NCI-H2081 (cell line): ENCODE data around the gene CRAMP1.

ENCODE experiments used
- DNase-seq, 2 experiments: peaks; one replicate each; lab custom pipeline; 2025; lab: John Stamatoyannopoulos, UW

Gene CRAMP1

GRCh38 chr16:1596516-1596915 lies 15.6 kb upstream of the CRAMP1 start:
- DNase-seq = no peak

- DNase-seq = no peak
These were observed 15.0 kb upstream of the CRAMP1 start for GRCh38 chr16:1597154-1597553.

GRCh38 chr16:1601031-1601430 lies 11.1 kb upstream of the CRAMP1 start:
- no peak for DNase-seq

GRCh38 chr16:1601489-1601888 lies 10.7 kb upstream of the CRAMP1 start:
- no peak for DNase-seq

GRCh38 chr16:1602285-1602684 lies 9.9 kb upstream of the CRAMP1 start:
- DNase-seq = no peak

- no peak for DNase-seq
These were observed 5.4 kb upstream of the CRAMP1 start for GRCh38 chr16:1606774-1607173.

- no peak for DNase-seq
These were observed 4.2 kb upstream of the CRAMP1 start for GRCh38 chr16:1607971-1608370.

GRCh38 chr16:1610071-1610898 lies 1.9 kb upstream of the CRAMP1 start:
- peak; percentile 85 to 86 for DNase-seq

- DNase-seq = no peak
These were observed 1.1 kb upstream of the CRAMP1 start for GRCh38 chr16:1610899-1611632.

- no peak for DNase-seq
These were observed 1.1 kb downstream of the CRAMP1 start for GRCh38 chr16:1613211-1613622.

GRCh38 chr16:1613728-1614455 lies 1.7 kb downstream of the CRAMP1 start:
- no peak for DNase-seq

GRCh38 chr16:1614456-1615102 lies 2.4 kb downstream of the CRAMP1 start:
- peak in 1 of 2 experiments; percentile 10 for DNase-seq

- no peak for DNase-seq
These were observed 3.6 kb downstream of the CRAMP1 start for GRCh38 chr16:1615761-1616160.

GRCh38 chr16:1619976-1620375 lies 7.8 kb downstream of the CRAMP1 start:
- no peak for DNase-seq

GRCh38 chr16:1620391-1620790 lies 8.2 kb downstream of the CRAMP1 start:
- DNase-seq = no peak

- DNase-seq = no peak
These were observed 9.7 kb downstream of the CRAMP1 start for GRCh38 chr16:1621851-1622250.

GRCh38 chr16:1626327-1626726 lies 14.2 kb downstream of the CRAMP1 start:
- no peak for DNase-seq

GRCh38 chr16:1626776-1627175 lies 14.6 kb downstream of the CRAMP1 start:
- no peak for DNase-seq

GRCh38 chr16:1630450-1631213 lies 18.5 kb downstream of the CRAMP1 start:
- no peak for DNase-seq

- no peak for DNase-seq
These were observed 19.1 kb downstream of the CRAMP1 start for GRCh38 chr16:1631230-1631629.

GRCh38 chr16:1631931-1632637 lies 19.9 kb downstream of the CRAMP1 start:
- DNase-seq = no peak
